H1 (cell line): ENCODE results near the gene PTH2R.

Experiments
- EP300 ChIP-seq, 2 experiments: IDR thresholded peaks; 1 replicate in 1 of 2; 2 replicates in 1 of 2; pipeline ENCODE4 v1.6.1; 2011 to 2012; ENCODE audit warnings: low read depth in 2 of 2, low read length in 2 of 2, mild to moderate bottlenecking in 2 of 2, borderline replicate concordance in 1 of 2, inconsistent platforms in 1 of 2, moderate library complexity in 1 of 2
- PHF8 ChIP-seq: fragments of 200-600 bp; sonication (generic); conservative IDR thresholded peaks from 2 replicates; pipeline ENCODE4 v1.7.1; 2012; ENCODE audit warnings: low read depth, mild to moderate bottlenecking, inconsistent platforms, low read length, moderate library complexity
- POLR2AphosphoS5 ChIP-seq: IDR thresholded peaks from 2 replicates; pipeline ENCODE4 v1.6.1; 2011; ENCODE audit warnings: low read depth, low read length
- YY1 ChIP-seq: IDR thresholded peaks from 2 replicates; pipeline ENCODE4 v1.6.1; 2011; ENCODE audit warnings: low read depth, mild to moderate bottlenecking, low read length
- TF ChIP-seq, protein P1 (sequence below): IDR thresholded peaks from 2 replicates; pipeline ENCODE4 v1.6.1; 2012; ENCODE audit warnings: low read length, inconsistent platforms
- TF ChIP-seq, protein P2 (sequence below), 3 experiments: IDR thresholded peaks; 1 replicate in 2 of 3; 2 replicates in 1 of 3; pipeline versions ENCODE4 v1.5.1 to v1.6.1; 2011; ENCODE audit warnings: low read length in 3 of 3, mild to moderate bottlenecking in 3 of 3, inconsistent platforms in 2 of 3, low read depth in 1 of 3, moderate library complexity in 1 of 3; ENCODE audit not compliant: insufficient read depth in 1 of 3; ENCODE audit errors: control extremely low read depth in 1 of 3

- TF ChIP-seq EP300 (IDR thresholded peaks at IDR 0.05; ENCODE audit: borderline replicate concordance in 1 of 2, low read depth in 2 of 2, low read length in 2 of 2) (no peak), YY1 (no peak), PHF8 (no peak), POLR2AphosphoS5 (no peak)
- TF ChIP-seq, protein P1, sequence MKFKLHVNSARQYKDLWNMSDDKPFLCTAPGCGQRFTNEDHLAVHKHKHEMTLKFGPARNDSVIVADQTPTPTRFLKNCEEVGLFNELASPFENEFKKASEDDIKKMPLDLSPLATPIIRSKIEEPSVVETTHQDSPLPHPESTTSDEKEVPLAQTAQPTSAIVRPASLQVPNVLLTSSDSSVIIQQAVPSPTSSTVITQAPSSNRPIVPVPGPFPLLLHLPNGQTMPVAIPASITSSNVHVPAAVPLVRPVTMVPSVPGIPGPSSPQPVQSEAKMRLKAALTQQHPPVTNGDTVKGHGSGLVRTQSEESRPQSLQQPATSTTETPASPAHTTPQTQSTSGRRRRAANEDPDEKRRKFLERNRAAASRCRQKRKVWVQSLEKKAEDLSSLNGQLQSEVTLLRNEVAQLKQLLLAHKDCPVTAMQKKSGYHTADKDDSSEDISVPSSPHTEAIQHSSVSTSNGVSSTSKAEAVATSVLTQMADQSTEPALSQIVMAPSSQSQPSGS = no peak
- TF ChIP-seq, protein P2, sequence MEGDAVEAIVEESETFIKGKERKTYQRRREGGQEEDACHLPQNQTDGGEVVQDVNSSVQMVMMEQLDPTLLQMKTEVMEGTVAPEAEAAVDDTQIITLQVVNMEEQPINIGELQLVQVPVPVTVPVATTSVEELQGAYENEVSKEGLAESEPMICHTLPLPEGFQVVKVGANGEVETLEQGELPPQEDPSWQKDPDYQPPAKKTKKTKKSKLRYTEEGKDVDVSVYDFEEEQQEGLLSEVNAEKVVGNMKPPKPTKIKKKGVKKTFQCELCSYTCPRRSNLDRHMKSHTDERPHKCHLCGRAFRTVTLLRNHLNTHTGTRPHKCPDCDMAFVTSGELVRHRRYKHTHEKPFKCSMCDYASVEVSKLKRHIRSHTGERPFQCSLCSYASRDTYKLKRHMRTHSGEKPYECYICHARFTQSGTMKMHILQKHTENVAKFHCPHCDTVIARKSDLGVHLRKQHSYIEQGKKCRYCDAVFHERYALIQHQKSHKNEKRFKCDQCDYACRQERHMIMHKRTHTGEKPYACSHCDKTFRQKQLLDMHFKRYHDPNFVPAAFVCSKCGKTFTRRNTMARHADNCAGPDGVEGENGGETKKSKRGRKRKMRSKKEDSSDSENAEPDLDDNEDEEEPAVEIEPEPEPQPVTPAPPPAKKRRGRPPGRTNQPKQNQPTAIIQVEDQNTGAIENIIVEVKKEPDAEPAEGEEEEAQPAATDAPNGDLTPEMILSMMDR (IDR thresholded peaks at IDR 0.05; ENCODE audit: control extremely low read depth in 1 of 3, insufficient read depth in 1 of 3, low read depth in 1 of 3, low read length in 3 of 3) = no peak
These were observed 44.5 kb downstream of the PTH2R start for GRCh38 chr2:208451061-208451460.
